HG03457 (cell line): ENCODE results near the gene ZNF217.
"Not testable (repeated sequence)": the region's sequence is repeated elsewhere in the genome, so short reads cannot be mapped to it uniquely, and the experiment has no call there.

Source experiments
- ATAC-seq: cut with Tn5 transposase; IDR thresholded peaks from one replicate; pipeline ENCODE4 v1.9.1; 2021; ENCODE audit warnings: moderate number of reproducible peaks; ENCODE audit not compliant: unreplicated experiment

Gene ZNF217

GRCh38 chr20:53593466-53594007, at the start of gene ZNF217:
Gene ZNF217, minus strand, starts transcription at chr20:53593839. Its CDS starts 11,013 bp downstream, at chr20:53582826.
- ATAC-seq: peak; percentile 4

- ATAC-seq: peak; percentile 93
Measured at GRCh38 chr20:53643031-53643832, 49.6 kb upstream of the ZNF217 start.

GRCh38 chr20:53642196-53643030, 48.8 kb upstream of the ZNF217 start:
- ATAC-seq: peak; percentile 39

GRCh38 chr20:53639647-53640440, 46.2 kb upstream of the ZNF217 start:
- ATAC-seq: no peak

- no peak for ATAC-seq
Measured at GRCh38 chr20:53639128-53639527, 45.5 kb upstream of the ZNF217 start.

- not testable (repeated sequence) for ATAC-seq
Measured at GRCh38 chr20:53637310-53637709, 43.7 kb upstream of the ZNF217 start.

- ATAC-seq: no peak
Measured at GRCh38 chr20:53636540-53637097, 43.0 kb upstream of the ZNF217 start.

- no peak for ATAC-seq
Measured at GRCh38 chr20:53635221-53635620, 41.6 kb upstream of the ZNF217 start.

- ATAC-seq: no peak
Measured at GRCh38 chr20:53631909-53632662, 38.4 kb upstream of the ZNF217 start.

GRCh38 chr20:53629436-53629835, 35.8 kb upstream of the ZNF217 start:
- ATAC-seq: no peak

GRCh38 chr20:53628758-53629157, 35.1 kb upstream of the ZNF217 start:
- ATAC-seq: not testable (repeated sequence)

- ATAC-seq: no peak
Measured at GRCh38 chr20:53628076-53628475, 34.4 kb upstream of the ZNF217 start.

- not testable (repeated sequence) for ATAC-seq
Measured at GRCh38 chr20:53627001-53627400, 33.4 kb upstream of the ZNF217 start.

GRCh38 chr20:53626584-53626983, 32.9 kb upstream of the ZNF217 start:
- ATAC-seq: no peak

- ATAC-seq: no peak
Measured at GRCh38 chr20:53625311-53626129, 31.9 kb upstream of the ZNF217 start.

GRCh38 chr20:53624927-53625250, 31.2 kb upstream of the ZNF217 start:
- not testable (repeated sequence) for ATAC-seq

GRCh38 chr20:53623454-53624211, 30.0 kb upstream of the ZNF217 start:
- ATAC-seq: no peak

GRCh38 chr20:53623134-53623453, 29.5 kb upstream of the ZNF217 start:
- no peak for ATAC-seq
